Measurements from ENCODE around the gene CLSTN3. TPM values are rescaled to one million over a fixed set of nuclear protein-coding genes. Genes with fewer than 3 reads are reported as not detected.

The CLSTN3 gene
- total and polyA plus RNA-seq, 2 experiments from 2014 or later = 14.0 to 35.5 TPM

- Histone ChIP-seq H3K27me3 (no peaks in the 10 kb centered on the region), H3K27ac (no peak overlapping the region), H3K4me3 (no peak overlapping the region), H3K9me3 (ENCODE audit: low read depth) (no peaks in the 10 kb centered on the region), H3K4me1 (ENCODE audit: low read depth) (no peaks in the 10 kb centered on the region), H3K36me3 (no peaks in the 10 kb centered on the region)
- DNase-seq (ENCODE audit: low read depth in 1 of 2, low spot score in 1 of 2) = no peak
- TF ChIP-seq CTCF (IDR thresholded peaks at IDR 0.05; ENCODE audit: low read depth, low read length) = no peak
These were observed 12.5 kb upstream of the CLSTN3 start for GRCh38 chr12:7117670-7118069.

- DNase-seq (ENCODE audit: low read depth in 1 of 2, low spot score in 1 of 2) = no peak
- Histone ChIP-seq H3K4me3 (no peak overlapping the region), H3K27ac (no peak overlapping the region), H3K9me3 (ENCODE audit: low read depth) (no peaks in the 10 kb centered on the region), H3K4me1 (ENCODE audit: low read depth) (no peaks in the 10 kb centered on the region), H3K27me3 (no peaks in the 10 kb centered on the region), H3K36me3 (no peaks in the 10 kb centered on the region)
- no peak for TF ChIP-seq CTCF (IDR thresholded peaks at IDR 0.05; ENCODE audit: low read depth, low read length)
These were observed 11.3 kb upstream of the CLSTN3 start for GRCh38 chr12:7118881-7119280.

GRCh38 chr12:7120166-7120565 lies 10.0 kb upstream of the CLSTN3 start:
- H3K4me1 ChIP-seq (ENCODE audit: low read depth) = no peaks in the 10 kb centered on the region
- no peak for TF ChIP-seq CTCF (IDR thresholded peaks at IDR 0.05; ENCODE audit: low read depth, low read length)
- H3K27me3 ChIP-seq = peaks cover 4% of the 10 kb centered on the region
- no peak overlapping the region for H3K27ac ChIP-seq
- H3K4me3 ChIP-seq = no peak overlapping the region
- H3K9me3 ChIP-seq (ENCODE audit: low read depth) = no peaks in the 10 kb centered on the region
- no peaks in the 10 kb centered on the region for H3K36me3 ChIP-seq
- no peak for DNase-seq (ENCODE audit: low read depth in 1 of 2, low spot score in 1 of 2)

- no peak for DNase-seq (ENCODE audit: low read depth in 1 of 2, low spot score in 1 of 2)
- H3K4me3 ChIP-seq = no peak overlapping the region
- no peaks in the 10 kb centered on the region for H3K9me3 ChIP-seq (ENCODE audit: low read depth)
- no peak overlapping the region for H3K27ac ChIP-seq
- no peaks in the 10 kb centered on the region for H3K36me3 ChIP-seq
- no peak for TF ChIP-seq CTCF (IDR thresholded peaks at IDR 0.05; ENCODE audit: low read depth, low read length)
- no peaks in the 10 kb centered on the region for H3K4me1 ChIP-seq (ENCODE audit: low read depth)
- H3K27me3 ChIP-seq = peaks cover 4% of the 10 kb centered on the region
These were observed 8.8 kb upstream of the CLSTN3 start for GRCh38 chr12:7121324-7121723.

- no peak for TF ChIP-seq CTCF (IDR thresholded peaks at IDR 0.05; ENCODE audit: low read depth, low read length)
- DNase-seq (ENCODE audit: low read depth in 1 of 2, low spot score in 1 of 2) = peak in 1 of 2 donors; percentile 19
These were observed 7.1 kb upstream of the CLSTN3 start for GRCh38 chr12:7122811-7123769.

More at GRCh38 chr12:7122811-7123769, 7.1 kb upstream of the CLSTN3 start:
- Histone ChIP-seq H3K36me3 (no peaks in the 10 kb centered on the region), H3K27ac (no peak overlapping the region), H3K4me1 (ENCODE audit: low read depth) (no peaks in the 10 kb centered on the region), H3K9me3 (ENCODE audit: low read depth) (no peaks in the 10 kb centered on the region), H3K4me3 (no peak overlapping the region), H3K27me3 (peaks cover 4% of the 10 kb centered on the region)
